Panc1 (cell line): ENCODE measurements around the gene DSCAML1. TPM values are rescaled to one million over a fixed set of nuclear protein-coding genes. Genes with fewer than 3 reads are reported as not detected.

ENCODE experiments used
- ATAC-seq: fragments of 200-7000 bp; cut with Tn5 transposase; 2 replicates; pipeline ENCODE4 v1.9.1; 2020; ENCODE audit warnings: mild to moderate bottlenecking, moderate library complexity
- BruUV-seq: library from RNA; stranded (reverse); fragments of 400-500 nt; replicated peaks from 2 replicates; lab custom pipeline; 2021; lab: Mats Ljungman, UMichigan
- CTCF ChIA-PET: fragments of 300-600 bp; sonication (Branson Sonifier 250); formaldehyde crosslinking; loops from one replicate; lab custom pipeline; 2022; ENCODE audit warnings: antibody characterized with exemption; lab: Charles Lee
- POLR2A ChIA-PET: fragments of 300-600 bp; sonication (Branson Sonifier 250); formaldehyde crosslinking; loops from one replicate; lab custom pipeline; 2022; ENCODE audit warnings: antibody characterized with exemption; lab: Charles Lee
- DNase-seq: peaks from one replicate; pipeline ENCODE4 v3.0.0-alpha.2; 2010; ENCODE audit warnings: low read depth, low spot score
- H3K27ac ChIP-seq: 2 replicates; pipeline ENCODE4 v1.5.1; 2011; ENCODE audit warnings: mild to moderate bottlenecking, low read length, inconsistent platforms
- H3K27me3 ChIP-seq: fragments of 200-500 bp; sonication (Bioruptor generic); 2 replicates; pipeline ENCODE4 v1.6.0; 2014; ENCODE audit warnings: low read length, inconsistent platforms; ENCODE audit not compliant: control insufficient read depth, insufficient read depth
- H3K36me3 ChIP-seq: fragments of 200-500 bp; sonication (Bioruptor generic); 2 replicates; pipeline ENCODE4 v1.5.1; 2014; ENCODE audit warnings: inconsistent platforms, mild to moderate bottlenecking, low read length, moderate library complexity; ENCODE audit not compliant: control insufficient read depth, insufficient read depth
- H3K4me1 ChIP-seq: 2 replicates; pipeline ENCODE4 v1.5.1; 2011; ENCODE audit warnings: inconsistent platforms, mild to moderate bottlenecking, low read length, moderate library complexity; ENCODE audit not compliant: control insufficient read depth, insufficient read depth
- H3K4me3 ChIP-seq, 2 experiments: 2 replicates each; pipeline ENCODE4 v1.5.1; 2011 to 2012; ENCODE audit warnings: low read depth in 2 of 2, low read length in 2 of 2, mild to moderate bottlenecking in 2 of 2, inconsistent platforms in 1 of 2, moderate library complexity in 1 of 2
- H3K9me3 ChIP-seq: fragments of 200-500 bp; sonication (Bioruptor generic); 2 replicates; pipeline ENCODE4 v1.5.1; 2014; ENCODE audit warnings: low read depth, mild to moderate bottlenecking, inconsistent platforms, low read length, moderate library complexity; ENCODE audit not compliant: control insufficient read depth, insufficient read depth
- POLR2AphosphoS5 ChIP-seq: IDR thresholded peaks from 2 replicates; pipeline ENCODE4 v1.6.1; 2012; ENCODE audit warnings: mild to moderate bottlenecking, low read depth, low read length, moderate library complexity
- SIN3A ChIP-seq: IDR thresholded peaks from 2 replicates; pipeline ENCODE4 v1.6.1; 2012; ENCODE audit warnings: low read depth, mild to moderate bottlenecking, low read length, moderate library complexity, borderline replicate concordance; ENCODE audit not compliant: insufficient read depth
- TCF7L2 ChIP-seq: IDR thresholded peaks from 2 replicates; pipeline ENCODE4 v1.6.1; 2011; ENCODE audit warnings: mild to moderate bottlenecking, low read depth, low read length, inconsistent platforms
- in situ Hi-C: cut with HindIII; loops from 2 replicates; pipeline ENCODE4 v1.10.0; 2016; ENCODE audit warnings: low sequenced_read_pairs, low pct_unique_long_range_greater_than_20kb
- intact Hi-C: fragments of 100-400 bp; cut with micrococcal nuclease; formaldehyde crosslinking; loops from one replicate; pipeline ENCODE4 v1.10.0; 2022; ENCODE audit not compliant: unreplicated experiment
- total RNA-seq: library from RNA; stranded (reverse); gene quantifications from one replicate; pipeline ENCODE4 v1.2.1, GENCODE V29; 2021; ENCODE audit not compliant: unreplicated experiment
- TF ChIP-seq, protein P1 (sequence below), 2 experiments: IDR thresholded peaks; 2 replicates each; pipeline ENCODE4 v1.6.1; 2011 to 2012; ENCODE audit warnings: low read depth in 2 of 2, control low read depth in 1 of 2, low read length in 1 of 2, mild to moderate bottlenecking in 1 of 2, moderate library complexity in 1 of 2; ENCODE audit not compliant: insufficient read depth in 1 of 2
- TF ChIP-seq, protein P2 (sequence below): fragments of 450-650 bp; IDR thresholded peaks from 2 replicates; pipeline ENCODE4 v1.5.1; 2017; ENCODE audit warnings: mild to moderate bottlenecking

The DSCAML1 gene
- total RNA-seq, 1 experiment from 2014 or later, result 1.6 TPM

DNA sequence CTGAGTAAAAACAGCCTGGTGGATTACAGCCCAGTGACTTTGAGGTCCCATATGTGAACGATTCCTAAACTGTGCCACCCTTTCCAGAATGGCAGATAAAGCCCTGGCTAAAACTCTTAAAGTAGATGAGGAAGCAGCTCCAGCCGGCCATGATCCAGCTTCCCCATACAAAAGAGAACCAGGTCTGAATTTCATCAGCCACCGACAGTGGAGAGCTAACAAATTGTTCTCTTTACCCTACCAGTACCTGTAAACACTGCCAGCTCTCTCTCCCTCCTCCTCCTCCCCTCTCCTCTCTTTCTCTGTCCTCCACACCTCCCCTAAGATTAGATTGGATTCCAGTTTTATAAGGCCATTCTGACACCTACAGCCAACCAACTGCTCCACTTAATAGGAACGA, 176.9 kb downstream of the DSCAML1 start:
- no peak for TF ChIP-seq POLR2AphosphoS5
- no peak for TF ChIP-seq TCF7L2
- TF ChIP-seq, protein P1, sequence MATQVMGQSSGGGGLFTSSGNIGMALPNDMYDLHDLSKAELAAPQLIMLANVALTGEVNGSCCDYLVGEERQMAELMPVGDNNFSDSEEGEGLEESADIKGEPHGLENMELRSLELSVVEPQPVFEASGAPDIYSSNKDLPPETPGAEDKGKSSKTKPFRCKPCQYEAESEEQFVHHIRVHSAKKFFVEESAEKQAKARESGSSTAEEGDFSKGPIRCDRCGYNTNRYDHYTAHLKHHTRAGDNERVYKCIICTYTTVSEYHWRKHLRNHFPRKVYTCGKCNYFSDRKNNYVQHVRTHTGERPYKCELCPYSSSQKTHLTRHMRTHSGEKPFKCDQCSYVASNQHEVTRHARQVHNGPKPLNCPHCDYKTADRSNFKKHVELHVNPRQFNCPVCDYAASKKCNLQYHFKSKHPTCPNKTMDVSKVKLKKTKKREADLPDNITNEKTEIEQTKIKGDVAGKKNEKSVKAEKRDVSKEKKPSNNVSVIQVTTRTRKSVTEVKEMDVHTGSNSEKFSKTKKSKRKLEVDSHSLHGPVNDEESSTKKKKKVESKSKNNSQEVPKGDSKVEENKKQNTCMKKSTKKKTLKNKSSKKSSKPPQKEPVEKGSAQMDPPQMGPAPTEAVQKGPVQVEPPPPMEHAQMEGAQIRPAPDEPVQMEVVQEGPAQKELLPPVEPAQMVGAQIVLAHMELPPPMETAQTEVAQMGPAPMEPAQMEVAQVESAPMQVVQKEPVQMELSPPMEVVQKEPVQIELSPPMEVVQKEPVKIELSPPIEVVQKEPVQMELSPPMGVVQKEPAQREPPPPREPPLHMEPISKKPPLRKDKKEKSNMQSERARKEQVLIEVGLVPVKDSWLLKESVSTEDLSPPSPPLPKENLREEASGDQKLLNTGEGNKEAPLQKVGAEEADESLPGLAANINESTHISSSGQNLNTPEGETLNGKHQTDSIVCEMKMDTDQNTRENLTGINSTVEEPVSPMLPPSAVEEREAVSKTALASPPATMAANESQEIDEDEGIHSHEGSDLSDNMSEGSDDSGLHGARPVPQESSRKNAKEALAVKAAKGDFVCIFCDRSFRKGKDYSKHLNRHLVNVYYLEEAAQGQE (IDR thresholded peaks at IDR 0.05; ENCODE audit: insufficient read depth in 1 of 2, low read depth in 2 of 2, low read length in 1 of 2), result no peak
- TF ChIP-seq, protein P2, sequence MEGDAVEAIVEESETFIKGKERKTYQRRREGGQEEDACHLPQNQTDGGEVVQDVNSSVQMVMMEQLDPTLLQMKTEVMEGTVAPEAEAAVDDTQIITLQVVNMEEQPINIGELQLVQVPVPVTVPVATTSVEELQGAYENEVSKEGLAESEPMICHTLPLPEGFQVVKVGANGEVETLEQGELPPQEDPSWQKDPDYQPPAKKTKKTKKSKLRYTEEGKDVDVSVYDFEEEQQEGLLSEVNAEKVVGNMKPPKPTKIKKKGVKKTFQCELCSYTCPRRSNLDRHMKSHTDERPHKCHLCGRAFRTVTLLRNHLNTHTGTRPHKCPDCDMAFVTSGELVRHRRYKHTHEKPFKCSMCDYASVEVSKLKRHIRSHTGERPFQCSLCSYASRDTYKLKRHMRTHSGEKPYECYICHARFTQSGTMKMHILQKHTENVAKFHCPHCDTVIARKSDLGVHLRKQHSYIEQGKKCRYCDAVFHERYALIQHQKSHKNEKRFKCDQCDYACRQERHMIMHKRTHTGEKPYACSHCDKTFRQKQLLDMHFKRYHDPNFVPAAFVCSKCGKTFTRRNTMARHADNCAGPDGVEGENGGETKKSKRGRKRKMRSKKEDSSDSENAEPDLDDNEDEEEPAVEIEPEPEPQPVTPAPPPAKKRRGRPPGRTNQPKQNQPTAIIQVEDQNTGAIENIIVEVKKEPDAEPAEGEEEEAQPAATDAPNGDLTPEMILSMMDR, result no peak
- TF ChIP-seq SIN3A, result no peak
- H3K27ac ChIP-seq, result no peak overlapping the region
- ATAC-seq (no peak), DNase-seq (no peak)
- H3K4me1 ChIP-seq, result no peaks in the 10 kb centered on the region
- no peaks in the 10 kb centered on the region for H3K36me3 ChIP-seq
- in situ Hi-C loops (no loop called here), intact Hi-C loops (loop anchor here (5.0 kb wide), 1 partner anchor 193 kb away; no protein-coding TSS in a partner anchor)
- BruUV-seq, result no TSS peak
- H3K4me3 ChIP-seq, result no peak overlapping the region
- CTCF ChIA-PET, result interaction anchor here (0.6 kb wide), 1 partner anchor 187 kb away, joined by 3 read pairs; no protein-coding TSS in a partner anchor
- peaks cover 5% of the 10 kb centered on the region; the same call in 1 of the 2 replicates for H3K9me3 ChIP-seq
- H3K27me3 ChIP-seq, result peaks cover 2% of the 10 kb centered on the region; the same call in 1 of the 2 replicates
- POLR2A ChIA-PET, result no interaction called here

DNA sequence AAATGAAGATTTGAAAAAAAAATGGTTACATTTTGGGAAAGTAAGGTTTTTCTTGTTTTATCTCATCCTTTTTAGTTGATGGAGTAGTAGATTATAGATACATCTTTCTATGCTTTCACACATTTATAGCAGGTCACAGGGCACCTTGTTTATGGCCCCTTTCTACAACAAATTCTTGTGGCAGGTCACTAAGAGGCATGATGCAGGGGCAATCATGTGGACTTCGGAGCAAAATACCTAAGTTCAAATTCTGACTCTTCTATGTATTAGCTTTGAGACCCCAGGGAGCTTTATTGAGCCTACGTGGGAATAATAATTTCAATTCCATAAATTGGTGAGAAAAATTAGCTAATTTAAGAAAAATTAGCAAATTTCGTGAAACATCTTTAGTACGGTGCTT, 177.4 kb downstream of the DSCAML1 start:
- intact Hi-C loops (loop anchor here (5.0 kb wide), 1 partner anchor 192 kb away; no protein-coding TSS in a partner anchor), in situ Hi-C loops (no loop called here)
- ChIA-PET CTCF (interaction anchor here (0.6 kb wide), 1 partner anchor 188 kb away, joined by 3 read pairs; no protein-coding TSS in a partner anchor), POLR2A (no interaction called here)
- DNase-seq (no peak), ATAC-seq (no peak)
- H3K4me3 ChIP-seq, result no peak overlapping the region
- no peaks in the 10 kb centered on the region for H3K36me3 ChIP-seq
- no peak overlapping the region for H3K27ac ChIP-seq
- H3K4me1 ChIP-seq, result no peaks in the 10 kb centered on the region
- peaks cover 2% of the 10 kb centered on the region; the same call in 1 of the 2 replicates for H3K27me3 ChIP-seq
- BruUV-seq, result no TSS peak
- H3K9me3 ChIP-seq, result peaks cover 5% of the 10 kb centered on the region; the same call in 1 of the 2 replicates
- TF ChIP-seq, protein P1 (IDR thresholded peaks at IDR 0.05; ENCODE audit: insufficient read depth in 1 of 2, low read depth in 2 of 2, low read length in 1 of 2), result no peak
- TF ChIP-seq SIN3A, result no peak
- TF ChIP-seq TCF7L2, result no peak
- no peak for TF ChIP-seq POLR2AphosphoS5
- TF ChIP-seq, protein P2, result no peak
